ENCODE data around the gene COMMD4.
A peak's percentile ranks its signal among the peaks of the same experiment; 100 is the strongest.
"Not testable (repeated sequence)": the region's sequence is repeated elsewhere in the genome, so short reads cannot be mapped to it uniquely, and the experiment has no call there.

The COMMD4 gene

DNA sequence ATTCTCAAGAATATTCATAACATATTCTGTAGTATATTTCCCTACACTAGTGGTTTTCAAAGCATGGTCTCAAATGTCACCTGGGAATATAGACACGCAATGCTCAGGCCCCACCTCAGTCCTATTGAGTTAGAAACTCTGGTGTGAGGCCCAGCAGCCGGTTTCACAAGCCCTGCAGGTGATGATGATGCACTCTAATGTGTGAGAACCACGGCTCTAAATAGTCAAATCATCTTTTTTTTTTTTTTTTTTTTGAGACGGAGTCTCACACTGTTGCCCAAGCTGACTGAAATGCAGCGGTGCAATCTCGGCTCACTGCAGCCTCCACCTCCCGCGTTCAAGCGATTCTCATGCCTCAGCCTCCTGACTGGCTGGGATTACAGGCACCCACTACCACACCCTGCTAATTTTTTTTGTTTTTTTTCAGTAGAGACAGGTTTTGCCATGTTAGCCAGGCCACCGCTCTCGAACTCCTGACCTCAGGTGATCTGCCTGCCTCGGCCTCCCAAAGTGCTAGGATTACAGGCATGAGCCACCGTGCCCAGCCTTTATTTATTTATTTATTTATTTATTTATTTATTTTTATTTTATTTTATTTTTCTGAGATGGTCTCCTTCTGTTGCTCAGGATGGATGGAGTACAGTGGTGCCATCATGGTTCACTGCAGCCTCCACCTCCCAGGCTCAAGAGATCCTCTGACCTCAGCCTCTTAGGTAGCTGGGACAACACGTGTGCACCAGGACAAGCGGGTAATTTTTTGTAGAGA lies 2.0 kb upstream of the COMMD4 start:
- DNase-seq, result not testable (repeated sequence)

DNA sequence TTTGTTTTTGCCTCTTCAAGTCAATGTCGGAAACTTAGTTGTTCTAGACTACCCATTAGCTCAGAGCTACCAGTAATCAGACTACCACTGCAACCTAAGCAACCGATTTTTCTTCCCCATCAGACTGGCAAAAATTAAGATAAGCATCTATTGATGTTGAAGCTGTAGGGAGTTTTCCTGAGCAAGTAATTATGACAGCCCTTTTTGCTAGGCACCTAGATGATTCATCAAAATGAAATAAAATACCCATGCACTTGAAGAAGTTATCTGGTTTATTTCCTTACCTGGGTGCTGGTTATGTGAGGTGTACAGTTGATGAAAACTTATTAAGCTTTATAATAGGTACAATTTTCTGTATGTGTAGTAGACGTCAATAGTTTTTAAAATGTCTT lies 554 bp upstream of the COMMD4 start:
- no peak for DNase-seq

DNA sequence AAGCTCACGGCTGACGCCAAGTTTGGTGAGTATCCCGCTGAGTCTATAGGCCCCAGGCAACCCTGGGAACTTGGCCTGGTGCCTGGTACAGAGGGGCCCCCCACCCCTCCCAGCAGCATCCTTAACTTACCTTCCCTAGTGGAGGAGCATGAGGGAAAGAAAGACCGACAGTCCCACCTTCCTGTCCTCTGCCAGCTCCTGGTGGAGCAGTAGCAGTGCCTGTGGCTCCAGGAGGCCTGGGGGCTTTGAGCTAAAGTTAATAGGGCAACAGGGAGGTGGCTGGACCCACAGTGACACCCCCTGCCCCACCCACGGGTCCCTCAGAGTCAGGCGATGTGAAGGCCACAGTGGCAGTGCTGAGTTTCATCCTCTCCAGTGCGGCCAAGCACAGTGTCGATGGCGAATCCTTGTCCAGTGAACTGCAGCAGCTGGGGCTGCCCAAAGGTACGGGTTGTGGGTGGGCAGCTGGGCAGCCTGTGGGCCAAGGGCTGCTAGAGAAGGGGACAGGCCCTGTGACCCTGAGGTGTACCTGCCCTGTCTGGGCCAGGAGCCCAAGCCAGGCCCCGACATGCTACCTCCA lies 2.9 kb downstream of the COMMD4 start:
- no peak for DNase-seq

DNA sequence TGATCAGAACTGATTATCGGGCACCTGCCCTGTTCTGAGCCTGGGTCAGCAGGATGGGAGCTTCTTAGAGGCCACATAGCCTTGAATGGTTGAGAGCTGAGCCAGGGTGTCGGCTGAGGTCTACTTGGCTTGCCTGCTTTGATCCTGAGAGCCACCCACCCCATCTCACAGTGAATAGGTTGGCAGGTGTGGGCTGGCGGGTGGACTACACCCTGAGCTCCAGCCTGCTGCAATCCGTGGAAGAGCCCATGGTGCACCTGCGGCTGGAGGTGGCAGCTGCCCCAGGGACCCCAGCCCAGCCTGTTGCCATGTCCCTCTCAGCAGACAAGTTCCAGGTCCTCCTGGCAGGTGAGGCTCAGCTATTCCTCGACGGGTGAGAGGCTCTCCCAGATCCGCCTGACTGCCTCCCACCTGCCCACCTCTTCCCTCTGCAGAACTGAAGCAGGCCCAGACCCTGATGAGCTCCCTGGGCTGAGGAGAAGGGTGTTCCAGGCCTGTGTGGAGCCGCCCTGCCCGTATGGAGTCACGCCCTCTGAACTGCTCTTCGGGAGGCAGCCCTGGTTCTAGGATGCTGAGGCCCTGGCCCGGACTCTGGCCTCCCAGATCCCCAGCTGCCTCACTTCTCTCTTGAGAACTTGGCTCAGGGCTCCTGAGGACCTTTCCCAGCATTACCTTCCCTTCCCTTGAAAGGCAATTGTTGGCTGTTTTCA lies 3.8 kb downstream of the COMMD4 start:
- no peak for DNase-seq

DNA sequence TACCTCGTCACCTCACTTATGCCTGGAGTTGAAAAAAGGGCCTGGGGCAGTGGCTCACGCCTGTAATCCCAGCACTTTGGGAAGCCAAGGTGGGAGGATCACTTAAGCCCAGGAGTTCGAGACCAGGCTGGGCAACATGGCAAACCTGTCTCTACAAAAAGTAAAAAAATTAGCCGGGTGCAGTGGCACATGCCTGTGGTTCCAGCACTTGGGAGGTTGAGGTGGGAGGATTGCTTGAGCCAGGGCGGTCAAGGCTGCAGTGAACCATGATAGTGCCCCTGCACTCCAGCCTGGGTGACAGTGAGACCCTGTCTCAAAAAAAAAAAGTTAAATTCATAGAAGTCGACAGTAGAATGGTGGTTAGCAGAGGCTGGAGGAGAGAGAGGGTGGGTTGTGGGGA lies 6.4 kb downstream of the COMMD4 start:
- no peak for DNase-seq

DNA sequence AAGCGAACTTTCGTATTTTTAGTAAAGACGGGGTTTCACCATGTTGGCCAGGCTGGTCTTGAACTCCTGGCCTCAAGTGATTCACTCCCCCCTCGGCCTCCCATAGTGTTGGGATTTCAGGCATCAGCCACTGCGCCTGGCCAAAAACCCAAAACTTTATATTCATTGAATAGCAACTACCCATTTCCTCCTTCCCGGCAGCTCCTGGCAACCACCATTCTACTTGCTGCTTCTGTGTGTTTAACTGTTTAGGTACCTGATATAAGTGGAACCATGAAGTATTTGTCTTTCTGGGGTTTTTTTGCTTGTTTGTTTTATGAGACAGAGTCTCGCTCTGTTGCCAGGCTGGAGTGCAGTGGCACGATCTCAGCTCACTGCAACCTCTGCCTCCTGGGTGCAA lies 8.1 kb downstream of the COMMD4 start:
- not testable (repeated sequence) for DNase-seq

DNA sequence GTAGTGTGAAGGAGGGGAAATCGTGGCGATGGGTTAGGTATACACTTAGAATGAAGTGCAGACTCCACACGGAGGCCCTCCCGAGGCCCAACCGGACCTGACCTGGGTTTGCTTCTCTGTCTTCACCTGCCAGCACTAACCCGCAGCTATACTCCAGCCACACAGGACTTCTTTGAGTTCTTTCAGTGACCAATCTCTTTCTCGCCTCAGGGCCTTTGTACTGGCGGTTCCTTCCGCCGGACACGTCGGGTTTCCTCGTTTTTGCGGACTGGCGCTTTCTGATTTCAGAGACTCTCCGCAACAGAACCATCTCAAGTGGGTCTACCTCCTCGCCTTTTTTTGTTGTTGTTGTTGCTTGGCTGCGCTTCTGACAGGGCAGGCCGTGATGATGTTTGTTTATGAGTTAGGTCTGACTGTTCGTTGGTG lies 10.9 kb downstream of the COMMD4 start, which contains the start of gene NEIL1:
TSS of gene NEIL1 (plus strand) at position 244 of the 426 bp plus-strand sequence. CDS start 1,867 bp downstream, outside the sequence.
- no peak for DNase-seq

DNA sequence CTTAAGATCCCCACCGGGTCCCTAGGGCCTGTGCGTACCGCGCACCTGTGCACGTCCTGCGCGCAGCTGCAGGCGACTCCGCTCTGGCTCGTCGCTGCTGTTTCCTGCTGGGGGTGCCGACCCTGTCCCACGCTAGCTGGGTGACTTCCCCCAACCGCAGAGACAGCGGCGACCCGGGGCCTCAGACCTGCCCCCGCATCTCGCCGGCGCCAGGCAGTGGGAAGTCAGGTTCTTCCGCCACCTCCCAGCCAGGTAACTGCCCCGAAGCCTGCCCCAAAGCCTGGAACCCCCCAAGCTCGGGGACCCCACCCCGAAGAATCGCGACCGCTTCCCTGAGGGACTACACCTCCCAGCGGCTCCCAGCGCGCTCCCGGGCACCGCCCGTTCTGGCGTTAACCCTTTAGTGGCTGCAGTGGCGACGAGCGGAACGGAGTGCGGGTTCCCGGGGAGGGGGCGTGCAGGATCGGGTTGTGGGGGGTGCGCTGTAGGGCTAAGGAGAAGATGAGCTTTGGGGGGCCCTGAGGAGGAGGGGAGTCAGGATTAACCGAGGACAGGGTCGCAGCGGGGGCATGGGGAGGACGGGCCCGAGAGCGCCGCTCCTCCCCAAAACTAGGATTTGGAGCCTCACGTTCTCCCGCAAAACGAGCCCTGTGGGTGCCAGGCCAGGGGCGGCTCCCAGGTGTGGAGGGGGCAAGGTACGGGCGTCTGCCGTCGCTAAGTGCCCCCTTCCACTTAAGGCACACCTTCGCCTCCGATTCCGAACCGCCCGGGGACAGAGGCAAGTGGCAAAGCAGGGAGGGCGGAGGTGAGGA lies 11.6 kb downstream of the COMMD4 start:
- DNase-seq, result peak; percentile 61

DNA sequence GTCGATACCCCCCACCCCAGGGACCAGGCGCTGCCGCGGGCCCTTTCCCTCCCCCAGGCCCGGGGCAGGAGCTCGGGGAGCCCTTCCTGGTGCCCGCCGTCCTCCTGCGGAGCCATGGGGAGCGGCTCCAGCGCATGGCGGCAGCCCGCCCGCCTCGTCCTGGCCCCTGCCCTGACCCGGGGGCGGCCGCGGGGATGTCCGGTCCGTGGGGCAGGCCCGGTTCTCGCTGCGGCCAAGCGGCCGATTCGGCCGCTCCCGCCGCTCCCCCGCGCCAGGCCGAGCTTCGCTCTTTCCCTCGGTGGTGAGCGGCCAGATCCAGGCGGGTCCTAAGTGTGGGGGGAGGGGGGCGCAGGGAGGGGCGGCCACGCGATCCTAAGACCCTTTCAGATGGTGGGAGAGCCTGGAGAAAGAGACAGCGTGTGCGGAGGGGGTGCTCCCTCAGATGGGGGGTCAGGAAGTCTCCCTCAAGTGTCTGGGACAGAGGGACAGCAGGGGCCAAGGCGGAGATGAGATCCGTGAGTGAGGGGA lies 12.2 kb downstream of the COMMD4 start:
- no peak for DNase-seq

DNA sequence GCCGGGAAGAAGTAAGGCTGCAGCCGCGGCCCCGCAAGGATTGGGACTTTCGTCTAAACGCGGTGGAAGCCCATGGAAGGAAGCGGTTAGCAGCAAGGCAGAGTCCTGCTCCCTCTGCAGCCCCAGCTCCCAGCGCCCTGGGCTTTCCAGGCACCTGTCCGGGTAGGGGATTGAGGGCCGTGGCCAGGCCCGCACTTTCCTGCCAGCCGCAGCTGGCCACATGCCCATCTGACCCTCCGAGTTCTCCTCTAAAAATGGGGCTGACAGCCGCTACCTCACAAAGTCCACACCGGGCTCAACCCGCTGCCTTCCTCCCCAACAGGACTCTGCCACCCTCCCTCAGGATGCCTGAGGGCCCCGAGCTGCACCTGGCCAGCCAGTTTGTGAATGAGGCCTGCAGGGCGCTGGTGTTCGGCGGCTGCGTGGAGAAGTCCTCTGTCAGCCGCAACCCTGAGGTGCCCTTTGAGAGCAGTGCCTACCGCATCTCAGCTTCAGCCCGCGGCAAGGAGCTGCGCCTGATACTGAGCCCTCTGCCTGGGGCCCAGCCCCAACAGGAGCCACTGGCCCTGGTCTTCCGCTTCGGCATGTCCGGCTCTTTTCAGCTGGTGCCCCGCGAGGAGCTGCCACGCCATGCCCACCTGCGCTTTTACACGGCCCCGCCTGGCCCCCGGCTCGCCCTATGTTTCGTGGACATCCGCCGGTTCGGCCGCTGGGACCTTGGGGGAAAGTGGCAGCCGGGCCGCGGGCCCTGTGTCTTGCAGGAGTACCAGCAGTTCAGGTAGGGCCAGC lies 12.9 kb downstream of the COMMD4 start:
- no peak for DNase-seq

DNA sequence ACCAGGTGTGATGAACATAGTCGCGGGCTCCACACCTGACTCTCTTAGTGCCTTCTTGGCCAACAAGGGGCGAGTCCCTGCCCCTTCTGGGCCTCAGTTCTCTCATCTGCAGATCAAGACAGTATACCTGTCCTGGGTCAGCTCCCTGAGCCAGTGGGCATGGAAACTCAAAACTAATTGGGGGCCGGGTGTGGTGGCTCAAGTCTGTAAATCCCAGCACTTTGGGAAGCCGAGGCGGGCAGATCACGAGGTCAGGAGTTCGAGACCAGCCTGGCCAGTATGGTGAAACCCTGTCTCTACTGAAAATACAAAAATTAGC lies 13.4 kb downstream of the COMMD4 start:
- DNase-seq, result not testable (repeated sequence)

DNA sequence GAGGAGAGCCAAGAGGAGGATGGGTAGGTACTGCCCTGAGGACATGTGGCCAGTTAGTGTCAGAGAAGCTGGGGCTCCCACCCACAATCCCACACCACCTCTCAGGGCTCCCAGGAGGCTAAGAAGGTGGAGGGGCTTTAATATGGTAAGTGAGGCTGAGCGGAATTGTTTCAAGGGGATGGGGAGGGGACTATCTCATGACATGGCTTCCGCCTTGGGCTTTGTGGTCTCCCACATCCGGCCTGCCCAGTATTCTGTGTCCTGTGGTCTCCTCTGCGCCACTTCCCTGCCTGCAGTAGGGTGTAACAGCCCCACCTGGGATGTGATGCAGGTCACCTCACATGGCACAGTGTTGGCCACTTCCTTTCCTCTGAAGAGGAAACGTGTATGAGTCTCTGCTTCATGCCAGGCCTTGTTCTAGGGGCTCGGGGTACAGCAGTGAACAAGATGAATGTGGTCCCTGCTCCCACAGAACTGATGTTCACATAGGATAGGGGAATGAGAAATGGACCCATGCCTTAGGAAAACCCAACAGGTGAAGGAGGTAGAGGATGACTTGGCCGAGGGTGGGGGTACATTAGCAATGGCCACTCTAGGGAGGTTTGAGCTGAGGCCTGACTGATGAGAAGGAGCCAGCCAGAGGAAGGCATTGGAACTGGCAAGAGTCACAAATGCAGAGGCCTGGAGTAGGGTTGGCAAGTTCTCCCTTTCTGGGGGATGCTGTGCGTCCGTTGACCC lies 14.2 kb downstream of the COMMD4 start:
- DNase-seq, result no peak

DNA sequence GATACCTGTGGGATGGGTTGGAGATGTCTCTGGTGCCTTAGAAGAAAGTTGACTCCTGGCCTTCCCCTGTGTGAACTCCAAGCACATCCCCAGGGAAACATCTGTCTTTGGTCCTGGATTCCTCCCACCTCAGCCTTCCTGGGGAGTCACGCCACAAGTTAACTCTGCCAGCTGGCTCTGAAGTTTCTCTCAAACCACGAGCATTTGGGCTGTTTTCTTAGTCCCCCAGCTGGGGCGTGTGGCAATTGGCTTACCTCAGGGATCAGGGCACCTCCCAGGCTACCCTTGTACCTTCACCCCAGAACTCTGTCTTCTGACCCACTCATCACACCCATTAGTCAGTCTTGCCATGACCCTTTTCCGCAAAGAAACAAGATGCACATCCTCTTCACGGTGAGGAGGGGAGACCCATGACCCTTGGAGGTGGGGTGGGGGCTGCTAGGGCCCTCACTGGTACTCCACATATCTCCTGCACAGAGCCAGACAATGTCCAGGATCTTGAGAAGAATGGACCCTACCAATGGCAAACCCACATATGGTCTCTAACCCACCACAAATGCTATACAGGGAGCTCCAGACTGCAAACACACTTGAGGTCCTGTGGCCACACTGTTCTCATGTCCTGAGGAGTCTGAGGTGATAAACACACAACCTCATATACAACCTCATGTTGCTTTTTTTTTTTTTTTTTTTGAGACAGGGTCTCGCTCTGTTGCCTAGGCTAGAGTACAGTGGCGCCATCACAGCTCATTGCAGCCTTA lies 14.9 kb downstream of the COMMD4 start:
- no peak for DNase-seq

DNA sequence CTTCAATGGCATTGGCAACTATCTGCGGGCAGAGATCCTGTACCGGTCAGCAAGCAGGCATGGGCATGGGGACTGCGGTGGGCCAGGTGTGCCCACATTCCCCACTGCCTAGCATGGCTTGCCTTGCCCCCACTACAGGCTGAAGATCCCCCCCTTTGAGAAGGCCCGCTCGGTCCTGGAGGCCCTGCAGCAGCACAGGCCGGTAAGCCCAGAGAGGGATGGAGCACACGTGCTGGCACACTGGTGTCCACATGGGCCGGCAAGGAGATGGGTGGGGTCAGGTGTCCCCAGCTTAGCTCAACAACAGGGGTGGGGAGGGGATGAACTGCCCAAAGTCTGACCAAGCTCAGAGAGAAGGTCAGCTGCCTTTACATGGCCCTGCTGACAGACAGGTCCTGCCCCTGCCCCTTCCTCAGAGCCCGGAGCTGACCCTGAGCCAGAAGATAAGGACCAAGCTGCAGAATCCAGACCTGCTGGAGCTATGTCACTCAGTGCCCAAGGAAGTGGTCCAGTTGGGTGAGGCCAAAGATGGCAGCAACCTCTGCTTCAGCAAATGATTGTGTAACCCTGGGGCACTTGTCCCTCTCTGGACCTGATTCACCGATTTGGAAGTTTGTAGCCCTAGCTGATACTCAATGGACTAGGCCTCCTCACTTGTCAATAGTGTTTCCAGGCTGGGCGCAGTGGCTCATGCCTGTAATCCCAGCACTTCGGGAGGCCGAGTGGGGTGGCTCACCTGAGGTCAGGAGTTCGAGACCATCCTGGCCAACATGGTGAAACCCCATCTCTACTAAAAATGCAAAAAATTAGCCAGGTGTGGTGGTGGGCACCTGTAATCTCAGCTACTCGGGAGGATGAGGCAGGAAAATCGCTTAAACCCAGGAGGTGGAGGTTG lies 16.6 kb downstream of the COMMD4 start:
- no peak for DNase-seq

DNA sequence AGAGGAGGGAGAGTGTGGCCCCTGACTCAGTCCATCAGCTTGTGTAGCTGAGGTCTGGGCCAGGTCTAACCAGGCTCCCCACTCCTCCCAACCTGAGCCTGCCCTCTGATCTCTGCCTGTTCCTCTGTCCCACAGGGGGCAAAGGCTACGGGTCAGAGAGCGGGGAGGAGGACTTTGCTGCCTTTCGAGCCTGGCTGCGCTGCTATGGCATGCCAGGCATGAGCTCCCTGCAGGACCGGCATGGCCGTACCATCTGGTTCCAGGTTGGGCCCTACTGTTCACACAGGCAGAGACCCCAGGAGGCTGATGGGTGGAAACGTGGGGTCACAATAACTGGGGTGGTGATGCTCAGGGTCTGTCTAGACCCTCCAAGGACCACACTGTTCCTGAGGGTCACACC lies 17.7 kb downstream of the COMMD4 start:
- DNase-seq, result no peak

DNA sequence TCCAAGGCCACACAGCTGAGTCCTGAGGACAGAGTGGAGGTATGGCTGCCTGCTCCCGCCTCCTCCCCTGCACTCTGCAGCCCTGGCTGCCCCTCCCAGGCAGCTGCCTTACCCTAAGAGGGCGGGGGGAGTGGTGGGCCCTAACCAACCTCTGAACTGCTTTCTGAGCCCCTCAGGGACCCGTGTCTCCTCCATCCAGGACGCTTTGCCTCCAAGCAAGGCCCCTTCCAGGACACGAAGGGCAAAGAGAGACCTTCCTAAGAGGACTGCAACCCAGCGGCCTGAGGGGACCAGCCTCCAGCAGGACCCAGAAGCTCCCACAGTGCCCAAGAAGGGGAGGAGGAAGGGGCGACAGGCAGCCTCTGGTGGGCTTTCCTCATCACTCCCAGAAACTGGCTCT lies 18.6 kb downstream of the COMMD4 start:
- no peak for DNase-seq

DNA sequence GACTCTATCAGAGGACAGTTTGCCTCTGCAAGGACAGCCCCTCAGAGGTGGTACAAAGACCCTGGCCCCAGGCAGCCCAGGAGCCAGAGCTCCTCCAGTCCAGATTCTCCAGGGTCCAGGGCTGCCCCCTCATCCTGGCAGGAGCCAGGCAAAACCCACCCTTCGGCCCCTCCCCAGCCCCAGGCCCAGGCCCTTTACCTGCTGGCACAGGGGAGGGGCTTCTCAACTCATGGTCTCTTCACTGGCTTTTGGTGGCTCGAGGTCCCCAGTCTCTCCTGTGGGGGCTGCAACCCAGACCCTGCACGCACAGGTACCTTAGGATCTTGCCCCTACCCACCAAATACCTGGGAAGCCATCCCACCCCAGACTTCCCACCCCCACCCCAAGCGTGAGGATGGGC lies 19.5 kb downstream of the COMMD4 start:
- DNase-seq, result no peak

DNA sequence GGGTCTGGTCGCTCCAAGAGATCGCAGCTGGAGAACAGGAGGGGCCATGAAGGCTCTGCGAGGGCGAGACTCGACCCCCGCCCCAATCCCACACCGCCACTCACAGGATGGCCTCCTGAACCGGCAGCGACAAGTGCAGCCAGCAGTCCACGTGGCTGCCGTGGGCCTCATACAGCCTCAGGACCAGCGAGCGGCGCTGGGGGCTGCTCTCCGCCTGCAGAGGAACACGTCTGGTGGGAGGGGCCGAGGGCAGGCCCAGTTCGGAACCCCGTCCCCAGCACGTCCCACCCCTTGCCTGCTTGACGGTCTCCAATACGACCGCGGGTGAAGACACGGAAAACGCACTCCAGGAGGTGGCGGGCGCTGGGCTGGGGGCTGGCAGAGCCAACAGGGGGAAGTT lies 20.1 kb downstream of the COMMD4 start:
- DNase-seq, result no peak

DNA sequence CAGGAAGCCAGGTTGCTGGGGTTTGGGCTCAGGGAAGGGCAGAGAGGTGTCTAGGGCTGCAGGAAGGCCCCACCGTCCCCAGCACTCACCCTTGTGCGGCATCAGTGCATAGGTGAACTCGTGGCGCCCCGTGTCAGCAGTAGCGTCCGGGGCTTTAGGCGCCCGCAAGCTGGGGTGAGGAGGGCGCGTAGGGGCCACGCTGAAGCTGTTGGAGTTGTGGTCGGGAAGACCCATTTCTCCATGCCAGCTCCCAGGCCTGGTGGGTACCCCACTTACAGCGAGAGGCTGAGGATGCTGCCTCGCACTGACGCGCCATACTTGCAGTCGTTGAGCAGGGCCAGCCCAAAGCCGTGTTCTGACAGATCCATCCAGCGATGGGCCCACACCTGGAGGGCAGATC lies 20.7 kb downstream of the COMMD4 start:
- no peak for DNase-seq

Measured in left hindlimb (tissue), 1 donor.